Heart left ventricle (tissue), 13 donors: ENCODE results near the gene ID2.

Experiments used
- CTCF ChIP-seq, 12 donors: fragments of 200-600 bp; sonication (generic) in 4 of 12; IDR thresholded peaks; one replicate each; pipeline versions ENCODE4 v1.5.0 to v1.8.0; 2018 to 2022; ENCODE audit warnings: antibody characterized with exemption in 12 of 12, mild to moderate bottlenecking in 5 of 12
- POLR2A ChIP-seq, 2 donors: fragments of 450-650 bp; IDR thresholded peaks; one replicate each; pipeline ENCODE4 v1.6.1; 2017; ENCODE audit warnings: antibody characterized with exemption in 2 of 2, mild to moderate bottlenecking in 2 of 2, moderate library complexity in 2 of 2
- donor health status: ischemic (EF 13 %, LVEDD 7.1; RV severe dilation, severe dysfunction).
- donor health status: DM: no; HTN: yes; CAD: no.
- donor health status: DM: no; HTN: no; CAD: no.
- donor health status: ischemic (EF 25% LVEDD 6.9; RV normal size, moderate dysfunction).
- donor health status: ischemic (EF 25% LVEDD 5.7; RV mildly dilated, moderate dysfunction).
- donor health status: ischemic (EF 35%, LVEDD 5.7; RV mildly dilated, moderate dysfunction).
- donor health status: nonischemic (EF 11% LVEDD 7.7; RV severe dilation, severe dysfunction).
- donor health status: DM: yes; HTN: yes; CAD: no.
- donor health status: PGD.
- donor health status: ischemic (EF 29% LVEDD 5.4; RV normal size, mild dysfunction).
- donor health status: nonischemic (EF 23%, LVEDD 6.1; RV moderate dilation, normal function).

DNA sequence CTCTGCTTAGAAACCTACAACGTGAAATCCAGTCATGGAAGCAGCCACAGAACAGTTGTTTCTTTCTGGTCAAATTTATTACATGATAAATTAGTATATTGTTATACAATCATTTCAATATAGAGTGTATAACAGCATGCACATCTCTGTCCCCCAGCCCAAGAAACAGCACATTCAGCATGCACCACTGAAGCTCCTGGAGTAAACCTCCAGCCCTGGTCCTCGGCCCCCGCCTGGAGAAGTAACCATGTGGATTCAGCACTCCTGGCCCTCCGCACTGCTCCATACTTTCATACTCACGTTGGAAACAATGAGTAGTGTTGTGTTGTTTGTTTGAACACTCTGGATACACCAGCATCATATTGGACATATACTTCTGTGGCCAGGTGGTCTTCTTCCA lies 15.3 kb upstream of the ID2 start:
- TF ChIP-seq CTCF (IDR thresholded peaks at IDR 0.05) (no peak), POLR2A (IDR thresholded peaks at IDR 0.05) (no peak)
